C4-2B (cell line): ENCODE measurements around the gene OR10A6.

Experiments used
- ZFX ChIP-seq: fragments of 450-650 bp; IDR thresholded peaks from 2 replicates; pipeline ENCODE4 v1.6.1; 2017
- TF ChIP-seq, protein P1 (sequence below): fragments of 450-650 bp; conservative IDR thresholded peaks from 2 replicates; pipeline ENCODE4 v1.5.1; 2017; ENCODE audit warnings: mild to moderate bottlenecking

DNA sequence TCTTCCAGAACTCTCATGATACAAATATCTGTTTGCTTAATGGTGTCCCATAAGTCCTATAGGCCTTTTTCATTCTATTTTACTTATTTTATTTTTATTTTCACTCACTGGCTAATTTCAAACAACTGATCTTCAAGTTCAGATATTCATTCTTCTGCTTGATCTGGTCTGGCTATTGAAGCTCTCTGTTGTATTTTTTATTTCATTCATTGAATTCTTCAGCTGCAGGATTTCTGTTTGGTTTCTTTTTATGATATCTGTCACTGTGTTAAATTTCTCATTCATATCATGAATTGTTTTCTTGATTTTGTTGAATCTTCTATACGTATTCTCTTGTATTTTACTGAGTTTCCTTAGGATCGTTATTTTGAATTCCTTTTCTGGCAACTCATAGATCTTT, 13.1 kb upstream of the OR10A6 start:
- TF ChIP-seq, protein P1, sequence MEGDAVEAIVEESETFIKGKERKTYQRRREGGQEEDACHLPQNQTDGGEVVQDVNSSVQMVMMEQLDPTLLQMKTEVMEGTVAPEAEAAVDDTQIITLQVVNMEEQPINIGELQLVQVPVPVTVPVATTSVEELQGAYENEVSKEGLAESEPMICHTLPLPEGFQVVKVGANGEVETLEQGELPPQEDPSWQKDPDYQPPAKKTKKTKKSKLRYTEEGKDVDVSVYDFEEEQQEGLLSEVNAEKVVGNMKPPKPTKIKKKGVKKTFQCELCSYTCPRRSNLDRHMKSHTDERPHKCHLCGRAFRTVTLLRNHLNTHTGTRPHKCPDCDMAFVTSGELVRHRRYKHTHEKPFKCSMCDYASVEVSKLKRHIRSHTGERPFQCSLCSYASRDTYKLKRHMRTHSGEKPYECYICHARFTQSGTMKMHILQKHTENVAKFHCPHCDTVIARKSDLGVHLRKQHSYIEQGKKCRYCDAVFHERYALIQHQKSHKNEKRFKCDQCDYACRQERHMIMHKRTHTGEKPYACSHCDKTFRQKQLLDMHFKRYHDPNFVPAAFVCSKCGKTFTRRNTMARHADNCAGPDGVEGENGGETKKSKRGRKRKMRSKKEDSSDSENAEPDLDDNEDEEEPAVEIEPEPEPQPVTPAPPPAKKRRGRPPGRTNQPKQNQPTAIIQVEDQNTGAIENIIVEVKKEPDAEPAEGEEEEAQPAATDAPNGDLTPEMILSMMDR: no peak
- no peak for TF ChIP-seq ZFX
